Ectodermal cell (in vitro differentiated cells): ENCODE results near the gene MEAF6.

Experiments
- H3K27ac ChIP-seq: 2 replicates; pipeline ENCODE4 v1.7.0; 2013; ENCODE audit warnings: mild to moderate bottlenecking, low read depth, low read length; ENCODE audit not compliant: insufficient read depth, poor library complexity, severe bottlenecking
- H3K27me3 ChIP-seq: 2 replicates; pipeline ENCODE4 v1.7.0; 2013; ENCODE audit warnings: mild to moderate bottlenecking, low read length; ENCODE audit not compliant: insufficient read depth, control insufficient read depth, poor library complexity, severe bottlenecking
- H3K36me3 ChIP-seq: one replicate; pipeline ENCODE4 v1.7.0; 2013; ENCODE audit warnings: low read length; ENCODE audit not compliant: control insufficient read depth, insufficient read depth
- H3K4me1 ChIP-seq: one replicate; pipeline ENCODE4 v1.7.0; 2013; ENCODE audit warnings: low read length; ENCODE audit not compliant: control insufficient read depth, insufficient read depth
- H3K4me3 ChIP-seq: 2 replicates; pipeline ENCODE4 v1.7.0; 2013; ENCODE audit warnings: low read depth, low read length, control low read depth; ENCODE audit not compliant: insufficient read depth
- H3K9me3 ChIP-seq: 2 replicates; pipeline ENCODE4 v1.7.0; 2013; ENCODE audit warnings: mild to moderate bottlenecking, low read length, moderate library complexity; ENCODE audit not compliant: control insufficient read depth
- WGBS, 2 experiments: methylation state at CpG; one replicate each; pipeline ENCODE4 v1.1.7; 2013; ENCODE audit warnings: missing lambda C conversion rate in 2 of 2; 5-methylcytosine and 5-hydroxymethylcytosine counted together

MEAF6 gene

GRCh38 chr1:37461698-37462436 lies 52.7 kb downstream of the MEAF6 start:
- H3K4me3 ChIP-seq: no peak overlapping the region
- H3K36me3 ChIP-seq: no peaks in the 10 kb centered on the region
- no peaks in the 10 kb centered on the region for H3K27me3 ChIP-seq
- WGBS, 2 experiments: 92 to 93% methylated on average over 8 to 9 of the region's 9 CpGs
- H3K9me3 ChIP-seq: no peaks in the 10 kb centered on the region
- no peak overlapping the region for H3K27ac ChIP-seq
- no peaks in the 10 kb centered on the region for H3K4me1 ChIP-seq

GRCh38 chr1:37458551-37458950 lies 56.0 kb downstream of the MEAF6 start:
- WGBS, 2 experiments: 88 to 93% methylated on average over 3 of the region's 3 CpGs
- H3K9me3 ChIP-seq: no peaks in the 10 kb centered on the region
- H3K4me3 ChIP-seq: no peak overlapping the region
- H3K27ac ChIP-seq: no peak overlapping the region
- no peaks in the 10 kb centered on the region for H3K27me3 ChIP-seq
- no peaks in the 10 kb centered on the region for H3K4me1 ChIP-seq
- H3K36me3 ChIP-seq: no peaks in the 10 kb centered on the region

- Histone ChIP-seq H3K27me3 (no peaks in the 10 kb centered on the region), H3K4me3 (no peak overlapping the region), H3K36me3 (no peaks in the 10 kb centered on the region), H3K4me1 (no peaks in the 10 kb centered on the region), H3K27ac (no peak overlapping the region), H3K9me3 (no peaks in the 10 kb centered on the region)
Measured at GRCh38 chr1:37456614-37457013, 58.0 kb downstream of the MEAF6 start.

- H3K4me1 ChIP-seq: no peaks in the 10 kb centered on the region
- H3K27me3 ChIP-seq: no peaks in the 10 kb centered on the region
- WGBS, 2 experiments: 91 to 92% methylated on average over 10 of the region's 10 CpGs
- no peaks in the 10 kb centered on the region for H3K9me3 ChIP-seq
- no peak overlapping the region for H3K27ac ChIP-seq
- no peak overlapping the region for H3K4me3 ChIP-seq
- H3K36me3 ChIP-seq: no peaks in the 10 kb centered on the region
Measured at GRCh38 chr1:37455516-37455915, 59.0 kb downstream of the MEAF6 start.

GRCh38 chr1:37453647-37454046 lies 60.9 kb downstream of the MEAF6 start:
- no peaks in the 10 kb centered on the region for H3K4me1 ChIP-seq
- no peaks in the 10 kb centered on the region for H3K9me3 ChIP-seq
- H3K27ac ChIP-seq: no peak overlapping the region
- no peak overlapping the region for H3K4me3 ChIP-seq
- H3K36me3 ChIP-seq: no peaks in the 10 kb centered on the region
- H3K27me3 ChIP-seq: no peaks in the 10 kb centered on the region
- whole genome bisulfite sequencing, 2 experiments: 78 to 80% methylated on average over 7 of the region's 7 CpGs

GRCh38 chr1:37452416-37452815 lies 62.1 kb downstream of the MEAF6 start:
- Histone ChIP-seq H3K27ac (no peak overlapping the region), H3K36me3 (no peaks in the 10 kb centered on the region), H3K27me3 (no peaks in the 10 kb centered on the region), H3K4me1 (no peaks in the 10 kb centered on the region), H3K9me3 (no peaks in the 10 kb centered on the region), H3K4me3 (no peak overlapping the region)
- WGBS, 2 experiments: 65 to 71% methylated on average over 6 of the region's 6 CpGs

- H3K9me3 ChIP-seq: no peaks in the 10 kb centered on the region
- no peaks in the 10 kb centered on the region for H3K36me3 ChIP-seq
- H3K27ac ChIP-seq: no peak overlapping the region
- H3K4me1 ChIP-seq: no peaks in the 10 kb centered on the region
- WGBS, 2 experiments: 58 to 65% methylated on average over 5 of the region's 5 CpGs
- H3K27me3 ChIP-seq: no peaks in the 10 kb centered on the region
- no peak overlapping the region for H3K4me3 ChIP-seq
Measured at GRCh38 chr1:37449936-37450335, 64.6 kb downstream of the MEAF6 start.

GRCh38 chr1:37448691-37449417 lies 65.7 kb downstream of the MEAF6 start:
- 81 to 84% methylated on average over 15 of the region's 15 CpGs for WGBS, 2 experiments
- H3K27me3 ChIP-seq: no peaks in the 10 kb centered on the region
- no peaks in the 10 kb centered on the region for H3K4me1 ChIP-seq
- H3K27ac ChIP-seq: no peak overlapping the region
- no peak overlapping the region for H3K4me3 ChIP-seq
- no peaks in the 10 kb centered on the region for H3K36me3 ChIP-seq
- no peaks in the 10 kb centered on the region for H3K9me3 ChIP-seq

GRCh38 chr1:37448185-37448584 lies 66.4 kb downstream of the MEAF6 start:
- H3K36me3 ChIP-seq: no peaks in the 10 kb centered on the region
- H3K4me3 ChIP-seq: no peak overlapping the region
- H3K27ac ChIP-seq: no peak overlapping the region
- no peaks in the 10 kb centered on the region for H3K4me1 ChIP-seq
- H3K9me3 ChIP-seq: no peaks in the 10 kb centered on the region
- WGBS, 2 experiments: 77 to 78% methylated on average over 2 of the region's 2 CpGs
- H3K27me3 ChIP-seq: no peaks in the 10 kb centered on the region

GRCh38 chr1:37446874-37447273 lies 67.7 kb downstream of the MEAF6 start:
- peaks cover 5% of the 10 kb centered on the region for H3K27me3 ChIP-seq
- 84 to 95% methylated on average over 6 of the region's 6 CpGs for WGBS, 2 experiments
- no peak overlapping the region for H3K4me3 ChIP-seq
- no peaks in the 10 kb centered on the region for H3K4me1 ChIP-seq
- H3K9me3 ChIP-seq: no peaks in the 10 kb centered on the region
- H3K36me3 ChIP-seq: no peaks in the 10 kb centered on the region
- no peak overlapping the region for H3K27ac ChIP-seq
